ENCODE results near the gene INPP5D. TPM values are rescaled to one million over a fixed set of nuclear protein-coding genes. Genes with fewer than 3 reads are reported as not detected.

The INPP5D gene
- total RNA-seq, 1 experiment from 2014 or later: 5.1 TPM

- in situ Hi-C loops (cut with HindIII; ENCODE audit: low sequenced_read_pairs): no loop called here
- no peak for DNase-seq (ENCODE audit: low spot score)
Observed at GRCh38 chr2:233105930-233106329, 45.8 kb downstream of the INPP5D start.

- DNase-seq (ENCODE audit: low spot score): no peak
- in situ Hi-C loops (cut with HindIII; ENCODE audit: low sequenced_read_pairs): no loop called here
Observed at GRCh38 chr2:233107011-233107410, 46.9 kb downstream of the INPP5D start.

GRCh38 chr2:233107831-233108300 is 47.7 kb downstream of the INPP5D start:
- no peak for DNase-seq (ENCODE audit: low spot score)
- in situ Hi-C loops (cut with HindIII; ENCODE audit: low sequenced_read_pairs): no loop called here

- in situ Hi-C loops (cut with HindIII; ENCODE audit: low sequenced_read_pairs): no loop called here
- no peak for DNase-seq (ENCODE audit: low spot score)
Observed at GRCh38 chr2:233108611-233109490, 48.7 kb downstream of the INPP5D start.

GRCh38 chr2:233111427-233111826 is 51.3 kb downstream of the INPP5D start:
- no peak for DNase-seq (ENCODE audit: low spot score)
- in situ Hi-C loops (cut with HindIII; ENCODE audit: low sequenced_read_pairs): no loop called here

GRCh38 chr2:233112329-233112728 is 52.2 kb downstream of the INPP5D start:
- DNase-seq (ENCODE audit: low spot score): no peak
- in situ Hi-C loops (cut with HindIII; ENCODE audit: low sequenced_read_pairs): no loop called here

- in situ Hi-C loops (cut with HindIII; ENCODE audit: low sequenced_read_pairs): no loop called here
- DNase-seq (ENCODE audit: low spot score): no peak
Observed at GRCh38 chr2:233112776-233113452, 52.8 kb downstream of the INPP5D start.

- in situ Hi-C loops (cut with HindIII; ENCODE audit: low sequenced_read_pairs): no loop called here
- DNase-seq (ENCODE audit: low spot score): no peak
Observed at GRCh38 chr2:233114421-233114861, 54.3 kb downstream of the INPP5D start.

GRCh38 chr2:233115121-233115520 is 55.0 kb downstream of the INPP5D start:
- in situ Hi-C loops (cut with HindIII; ENCODE audit: low sequenced_read_pairs): no loop called here
- no peak for DNase-seq (ENCODE audit: low spot score)

GRCh38 chr2:233115741-233116140 is 55.6 kb downstream of the INPP5D start:
- in situ Hi-C loops (cut with HindIII; ENCODE audit: low sequenced_read_pairs): no loop called here
- no peak for DNase-seq (ENCODE audit: low spot score)

GRCh38 chr2:233116946-233117345 is 56.8 kb downstream of the INPP5D start:
- DNase-seq (ENCODE audit: low spot score): no peak
- in situ Hi-C loops (cut with HindIII; ENCODE audit: low sequenced_read_pairs): no loop called here

- no peak for DNase-seq (ENCODE audit: low spot score)
- in situ Hi-C loops (cut with HindIII; ENCODE audit: low sequenced_read_pairs): no loop called here
Observed at GRCh38 chr2:233117351-233117750, 57.2 kb downstream of the INPP5D start.

- in situ Hi-C loops (cut with HindIII; ENCODE audit: low sequenced_read_pairs): no loop called here
- no peak for DNase-seq (ENCODE audit: low spot score)
Observed at GRCh38 chr2:233117811-233118647, 57.9 kb downstream of the INPP5D start.

GRCh38 chr2:233118648-233119000 is 58.5 kb downstream of the INPP5D start:
- in situ Hi-C loops (cut with HindIII; ENCODE audit: low sequenced_read_pairs): no loop called here
- peak; percentile 39 for DNase-seq (ENCODE audit: low spot score)

GRCh38 chr2:233119123-233119522 is 59.0 kb downstream of the INPP5D start:
- in situ Hi-C loops (cut with HindIII; ENCODE audit: low sequenced_read_pairs): no loop called here
- no peak for DNase-seq (ENCODE audit: low spot score)

- in situ Hi-C loops (cut with HindIII; ENCODE audit: low sequenced_read_pairs): no loop called here
Observed at GRCh38 chr2:233119806-233120205, 59.7 kb downstream of the INPP5D start.

GRCh38 chr2:233120459-233120858 is 60.3 kb downstream of the INPP5D start:
- in situ Hi-C loops (cut with HindIII; ENCODE audit: low sequenced_read_pairs): no loop called here

More at GRCh38 chr2:233119806-233120205, 59.7 kb downstream of the INPP5D start:
- DNase-seq (ENCODE audit: low spot score): no peak

GRCh38 chr2:233121856-233122255 is 61.7 kb downstream of the INPP5D start:
- no peak for DNase-seq (ENCODE audit: low spot score)
- in situ Hi-C loops (cut with HindIII; ENCODE audit: low sequenced_read_pairs): no loop called here

More at GRCh38 chr2:233120459-233120858, 60.3 kb downstream of the INPP5D start:
- no peak for DNase-seq (ENCODE audit: low spot score)

- in situ Hi-C loops (cut with HindIII; ENCODE audit: low sequenced_read_pairs): no loop called here
- DNase-seq (ENCODE audit: low spot score): no peak
Observed at GRCh38 chr2:233122541-233122940, 62.4 kb downstream of the INPP5D start.
